K562 (cell line): ENCODE data around the gene PYM1. TPM values are rescaled to one million over a fixed set of nuclear protein-coding genes. Genes with fewer than 3 reads are reported as not detected.
A peak's percentile ranks its signal among the peaks of the same experiment; 100 is the strongest.

Experiments used
- CHD1 ChIP-seq: fragments of 200-600 bp; sonication (generic); IDR thresholded peaks from one replicate; pipeline ENCODE4 v1.6.1; 2012; ENCODE audit warnings: mild to moderate bottlenecking, moderate library complexity, low read length, inconsistent platforms
- CREM ChIP-seq: IDR thresholded peaks from 2 replicates; pipeline ENCODE4 v1.6.1; 2014; ENCODE audit warnings: antibody characterized with exemption, low read depth
- FOXK1 ChIP-seq: sonication (generic); formaldehyde crosslinking; IDR thresholded peaks from 2 replicates; pipeline ENCODE4 v1.8.0; 2022; ENCODE audit warnings: missing genetic modification reagents, mild to moderate bottlenecking, borderline replicate concordance
- HMG20A ChIP-seq: fragments of 450-650 bp; formaldehyde crosslinking; conservative IDR thresholded peaks from 2 replicates; pipeline ENCODE4 v1.4.0; 2020; ENCODE audit warnings: mild to moderate bottlenecking, mixed read lengths
- KLF13 ChIP-seq: fragments of 450-650 bp; IDR thresholded peaks from 2 replicates; pipeline ENCODE4 v1.6.1; 2016; ENCODE audit warnings: missing genetic modification characterization, low read depth, mild to moderate bottlenecking, missing compliant biosample characterization, moderate library complexity, borderline replicate concordance
- YY1 ChIP-seq, 3 experiments: IDR thresholded peaks; 2 replicates each; pipeline ENCODE4 v1.6.1; 2011; ENCODE audit warnings: low read length in 2 of 3, mild to moderate bottlenecking in 2 of 3, moderate library complexity in 2 of 3, borderline replicate concordance in 1 of 3, control low read depth in 1 of 3, low read depth in 1 of 3; ENCODE audit not compliant: insufficient read depth in 3 of 3, insufficient replicate concordance in 2 of 3, control insufficient read depth in 1 of 3, insufficient read length in 1 of 3; ENCODE audit errors: extremely low read depth in 1 of 3
- ZBTB2 ChIP-seq: fragments of 450-650 bp; IDR thresholded peaks from 2 replicates; pipeline ENCODE4 v1.6.1; 2016; ENCODE audit warnings: antibody characterized with exemption
- ZBTB40 ChIP-seq, 2 experiments: fragments of 450-650 bp in 1 of 2; sonication (generic) in 1 of 2; formaldehyde crosslinking in 1 of 2; IDR thresholded peaks; 2 replicates each; pipeline versions ENCODE4 v1.7.1 to v1.9.0; 2016 to 2022; ENCODE audit warnings: inconsistent platforms in 1 of 2, mild to moderate bottlenecking in 1 of 2, missing genetic modification reagents in 1 of 2
- polyA plus RNA-seq, 8 experiments: library from polyadenylated mRNA; depleted of rRNA in 4 of 8; stranded (reverse) in 5 of 8; unstranded in 3 of 8; fragments of >200 nt; fragmentation: Nextera tagmentation in 2 of 8; fragmentation: Illumina TruSeq in 1 of 8; extraction: Ambion mirVana in 2 of 8; extraction: Trizol in 1 of 8; gene quantifications; 2 replicates each; pipeline versions ENCODE4 v1.2.1 to v1.2.3, GENCODE V29; 2011 to 2014; ENCODE audit warnings: inconsistent platforms in 1 of 8, missing spikeins in 1 of 8
- total RNA-seq, 7 experiments: library from RNA; depleted of rRNA in 6 of 7; stranded (reverse); fragments of >200 nt in 6 of 7; fragmentation: Illumina TruSeq in 2 of 7; extraction: Trizol in 2 of 7; gene quantifications; 2 replicates each; pipeline versions ENCODE4 v1.2.1 to v1.2.3, GENCODE V29; 2011 to 2021; ENCODE audit warnings: low replicate concordance in 1 of 7
- TF ChIP-seq, protein P1 (sequence below): IDR thresholded peaks from 2 replicates; pipeline ENCODE4 v1.6.1; 2011; ENCODE audit not compliant: insufficient read length; ENCODE audit errors: extremely low read depth
- TF ChIP-seq, protein P2 (sequence below): fragments of 450-650 bp; IDR thresholded peaks from 2 replicates; pipeline ENCODE4 v1.6.1; 2016; ENCODE audit warnings: borderline replicate concordance

Gene PYM1
- total and polyA plus RNA-seq, 9 of the 15 experiments (the other 6 are each of a cell fraction or from before 2014, with no cell fraction given), result 29.0 to 51.3 (median 34.1) TPM

DNA sequence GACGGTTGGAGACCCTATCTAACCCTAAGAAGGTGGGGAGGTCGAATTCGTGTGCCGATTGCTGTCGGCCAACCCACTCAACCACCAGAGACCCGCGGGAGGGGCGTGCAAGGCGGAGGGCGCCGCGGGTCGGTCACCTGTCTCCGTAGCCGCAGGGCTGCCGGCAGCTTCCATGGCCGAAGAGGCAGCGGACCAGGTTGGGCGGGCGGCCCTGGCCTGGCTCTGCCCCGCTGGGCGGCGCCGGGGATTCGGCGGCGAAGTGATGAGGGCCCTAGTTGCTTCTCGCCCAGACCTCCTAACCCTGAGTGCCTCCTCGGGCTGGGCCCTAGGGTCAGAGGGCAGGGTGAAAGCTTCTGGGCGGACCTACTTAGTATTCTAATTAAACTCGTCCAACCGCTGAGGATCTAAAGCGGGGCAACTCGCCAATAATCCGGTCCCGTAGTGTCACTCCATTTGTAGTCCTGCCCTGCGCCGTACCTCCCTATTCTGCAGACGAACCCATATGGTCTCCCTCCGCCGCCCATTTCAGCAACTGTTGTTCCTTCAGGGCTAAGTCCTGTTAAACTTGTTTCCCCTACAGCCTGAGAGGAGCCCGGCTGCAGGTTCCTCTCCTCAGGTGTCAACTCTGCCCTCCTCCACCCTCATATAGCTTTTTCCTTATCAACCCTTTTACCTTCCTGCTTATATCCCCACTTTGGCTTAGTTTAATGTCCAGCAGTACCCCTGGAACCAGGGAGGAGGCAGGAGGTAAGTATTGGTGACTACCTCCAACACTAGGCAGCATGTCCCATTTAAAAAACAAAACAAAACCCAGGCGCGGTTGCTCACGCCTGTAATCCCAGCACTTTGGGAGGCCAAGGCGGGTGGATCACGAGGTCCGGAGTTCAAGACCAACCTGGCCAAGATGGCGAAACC, at the start of gene PYM1 (continued):
- peak; percentile 52 for TF ChIP-seq ZBTB40 (IDR thresholded peaks at IDR 0.05)
- no peak for TF ChIP-seq ZBTB40 (CRISPR knock-in tag; IDR thresholded peaks at IDR 0.05)
- TF ChIP-seq FOXK1 (CRISPR knock-in tag), result 0 out of 2 replicates have a peak, but pooled peaks have one; percentile 41
- TF ChIP-seq, protein P1, sequence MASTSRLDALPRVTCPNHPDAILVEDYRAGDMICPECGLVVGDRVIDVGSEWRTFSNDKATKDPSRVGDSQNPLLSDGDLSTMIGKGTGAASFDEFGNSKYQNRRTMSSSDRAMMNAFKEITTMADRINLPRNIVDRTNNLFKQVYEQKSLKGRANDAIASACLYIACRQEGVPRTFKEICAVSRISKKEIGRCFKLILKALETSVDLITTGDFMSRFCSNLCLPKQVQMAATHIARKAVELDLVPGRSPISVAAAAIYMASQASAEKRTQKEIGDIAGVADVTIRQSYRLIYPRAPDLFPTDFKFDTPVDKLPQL, result peak; percentile 42
- peak in 2 of 3 experiments; percentile 46 to 69 for TF ChIP-seq YY1 (IDR thresholded peaks at IDR 0.05; ENCODE audit: borderline replicate concordance in 1 of 3, control insufficient read depth in 1 of 3, extremely low read depth in 1 of 3, insufficient read depth in 3 of 3, insufficient read length in 1 of 3, insufficient replicate concordance in 2 of 3, low read depth in 1 of 3, low read length in 2 of 3)
- TF ChIP-seq CHD1, result peak; percentile 97
- TF ChIP-seq, protein P2, sequence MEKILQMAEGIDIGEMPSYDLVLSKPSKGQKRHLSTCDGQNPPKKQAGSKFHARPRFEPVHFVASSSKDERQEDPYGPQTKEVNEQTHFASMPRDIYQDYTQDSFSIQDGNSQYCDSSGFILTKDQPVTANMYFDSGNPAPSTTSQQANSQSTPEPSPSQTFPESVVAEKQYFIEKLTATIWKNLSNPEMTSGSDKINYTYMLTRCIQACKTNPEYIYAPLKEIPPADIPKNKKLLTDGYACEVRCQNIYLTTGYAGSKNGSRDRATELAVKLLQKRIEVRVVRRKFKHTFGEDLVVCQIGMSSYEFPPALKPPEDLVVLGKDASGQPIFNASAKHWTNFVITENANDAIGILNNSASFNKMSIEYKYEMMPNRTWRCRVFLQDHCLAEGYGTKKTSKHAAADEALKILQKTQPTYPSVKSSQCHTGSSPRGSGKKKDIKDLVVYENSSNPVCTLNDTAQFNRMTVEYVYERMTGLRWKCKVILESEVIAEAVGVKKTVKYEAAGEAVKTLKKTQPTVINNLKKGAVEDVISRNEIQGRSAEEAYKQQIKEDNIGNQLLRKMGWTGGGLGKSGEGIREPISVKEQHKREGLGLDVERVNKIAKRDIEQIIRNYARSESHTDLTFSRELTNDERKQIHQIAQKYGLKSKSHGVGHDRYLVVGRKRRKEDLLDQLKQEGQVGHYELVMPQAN, result peak; percentile 41; the same call in 1 of the 2 replicates
- TF ChIP-seq CREM, result peak; percentile 32
- TF ChIP-seq HMG20A (CRISPR knock-in tag), result no peak
- no peak for TF ChIP-seq KLF13 (tag)
- peak; percentile 46 for TF ChIP-seq ZBTB2
